Upper lobe of left lung (tissue), 4 donors: ENCODE measurements around the gene STAC.

Experiments
- CTCF ChIP-seq, 6 experiments: fragments of 450-650 bp in 4 of 6; fragments of 200-600 bp in 2 of 6; sonication (generic) in 2 of 6; IDR thresholded peaks; one replicate each; pipeline ENCODE4 v1.5.1; 2016 to 2019; ENCODE audit warnings: antibody characterized with exemption in 6 of 6
- POLR2A ChIP-seq, 4 donors: fragments of 450-650 bp; IDR thresholded peaks; one replicate each; pipeline ENCODE4 v1.5.1; 2016 to 2017; ENCODE audit warnings: antibody characterized with exemption in 4 of 4, mild to moderate bottlenecking in 2 of 4

- no peak for TF ChIP-seq CTCF (IDR thresholded peaks at IDR 0.05)
- TF ChIP-seq POLR2A (IDR thresholded peaks at IDR 0.05) = no peak
Observed at GRCh38 chr3:36461597-36461996, 81.3 kb downstream of the STAC start.
